GM10847 (cell line): ENCODE measurements around the gene USP32.

Experiments
- POLR2A ChIP-seq: IDR thresholded peaks from 2 replicates; pipeline ENCODE4 v1.6.1; 2011; ENCODE audit not compliant: insufficient read length; ENCODE audit errors: extremely low read depth

Gene USP32

DNA sequence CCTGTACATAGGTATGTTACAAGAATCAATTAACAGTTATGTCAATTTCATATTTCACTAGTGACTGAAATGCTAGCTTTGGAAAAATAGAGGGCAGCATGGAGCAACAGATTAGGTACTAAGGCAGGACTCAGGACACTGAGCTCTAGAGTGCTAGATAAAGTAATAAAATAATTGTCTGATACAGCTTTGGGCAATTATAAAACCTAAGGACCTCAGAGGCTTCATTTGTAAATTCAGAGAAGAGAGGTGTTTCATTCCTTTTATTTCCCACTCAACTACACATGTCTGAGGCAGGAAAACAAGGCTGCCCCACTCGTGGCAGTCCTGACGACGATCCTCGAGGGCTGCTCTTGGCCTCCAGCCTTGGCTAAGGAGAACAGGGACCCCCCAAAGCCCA, 160.7 kb downstream of the USP32 start:
- TF ChIP-seq POLR2A, result no peak

DNA sequence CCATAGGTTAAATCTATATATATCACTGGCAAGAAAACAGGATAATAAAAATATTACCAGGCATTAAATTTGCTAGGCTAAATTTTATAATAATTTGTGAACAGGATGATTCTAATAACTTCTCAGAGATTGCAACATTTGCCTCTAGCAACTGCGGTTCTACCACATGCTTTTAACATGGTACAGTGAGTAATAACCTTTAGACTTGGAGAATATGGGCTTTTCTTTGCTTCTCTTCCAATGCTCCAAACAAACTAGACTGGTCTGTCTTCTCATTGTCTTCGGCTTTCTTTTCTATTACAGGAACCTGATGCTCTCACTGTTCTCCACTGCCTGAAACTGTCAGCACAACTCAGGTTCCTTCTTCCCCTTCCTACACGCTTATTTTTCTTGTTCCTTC, 161.6 kb downstream of the USP32 start:
- TF ChIP-seq POLR2A, result no peak

DNA sequence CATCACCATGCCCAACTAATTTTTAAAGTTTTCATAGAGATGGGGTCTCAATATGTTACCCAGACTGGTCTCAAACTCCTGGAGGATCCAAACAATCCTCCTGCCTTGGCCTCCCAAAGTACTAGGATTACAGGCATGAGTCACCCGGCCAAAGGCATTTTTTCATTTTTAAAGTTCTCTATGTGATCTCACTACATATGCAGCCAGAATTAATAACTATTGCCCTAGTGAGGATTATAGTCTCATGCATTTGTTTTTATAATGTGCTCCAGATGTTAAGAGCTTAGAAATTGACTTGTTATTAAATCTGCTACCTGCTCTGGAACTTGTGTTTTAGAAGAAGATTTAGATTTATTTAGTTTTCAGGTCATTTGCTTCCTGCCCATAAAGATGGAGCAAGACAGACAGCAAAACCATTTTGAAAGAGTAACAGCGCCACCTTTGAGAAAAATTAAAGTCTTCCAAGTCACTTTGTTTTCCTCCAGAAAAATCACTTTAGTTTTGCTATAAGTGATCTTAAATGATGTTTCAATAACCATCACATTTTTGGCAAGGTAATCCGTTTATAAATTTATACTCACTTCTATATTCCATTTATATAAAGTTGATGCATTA, 162.6 kb downstream of the USP32 start:
- TF ChIP-seq POLR2A, result no peak

DNA sequence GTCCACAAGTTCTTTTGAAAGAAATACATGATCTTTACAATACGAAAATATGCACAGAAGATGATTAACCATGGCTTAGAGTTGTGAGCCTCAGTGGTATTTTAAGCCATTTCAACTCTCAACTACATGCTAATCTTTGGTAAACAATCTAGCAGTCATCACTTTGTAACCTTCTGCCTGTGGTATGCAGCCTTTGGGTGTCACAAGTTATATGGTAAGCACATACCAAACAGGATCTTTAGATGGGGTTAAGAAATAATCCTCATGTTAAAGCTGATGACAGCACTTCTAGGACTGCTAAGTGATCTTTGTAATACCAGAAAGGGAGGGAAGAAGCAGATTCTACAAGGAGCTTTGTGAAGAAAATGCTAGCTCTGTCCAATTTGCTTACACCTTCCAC, 167.9 kb downstream of the USP32 start:
- TF ChIP-seq POLR2A, result no peak

DNA sequence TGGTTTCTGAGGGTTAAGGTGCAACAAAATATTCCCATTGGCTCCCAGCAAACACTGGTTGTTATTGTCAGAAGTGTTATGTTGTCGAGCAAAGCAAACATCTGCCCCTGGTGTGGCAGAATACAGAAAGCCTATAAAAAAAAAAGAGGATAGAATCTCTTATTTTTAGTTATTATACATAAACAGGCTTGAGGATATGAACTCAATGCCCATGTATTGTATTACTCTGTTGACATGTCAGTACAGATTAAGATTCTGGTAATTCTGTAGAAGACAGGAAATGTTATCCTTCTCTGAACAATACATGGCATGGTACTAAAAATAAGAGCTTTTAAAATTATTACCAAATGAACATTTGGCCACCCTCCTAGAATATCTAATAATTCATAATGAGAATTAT, 168.5 kb downstream of the USP32 start:
- TF ChIP-seq POLR2A, result no peak

DNA sequence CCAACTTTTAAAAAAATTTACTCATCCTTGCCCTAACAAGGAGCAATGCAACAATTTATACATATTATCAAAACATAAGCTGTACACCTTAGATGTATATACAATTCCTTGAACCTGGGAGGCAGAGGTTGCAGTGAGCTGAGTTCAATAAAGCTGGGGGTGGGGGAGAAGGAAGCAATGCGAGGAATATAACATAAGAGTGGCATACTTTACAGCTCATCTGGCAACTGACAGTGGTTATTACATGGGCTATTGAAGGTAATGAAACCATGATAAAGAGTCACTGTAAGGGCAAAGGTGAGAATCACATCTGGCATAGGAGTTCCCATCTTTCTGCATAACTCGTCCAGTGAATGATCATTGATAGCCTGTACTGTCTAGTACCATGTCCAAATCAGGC, 198.5 kb downstream of the USP32 start:
- TF ChIP-seq POLR2A, result no peak

DNA sequence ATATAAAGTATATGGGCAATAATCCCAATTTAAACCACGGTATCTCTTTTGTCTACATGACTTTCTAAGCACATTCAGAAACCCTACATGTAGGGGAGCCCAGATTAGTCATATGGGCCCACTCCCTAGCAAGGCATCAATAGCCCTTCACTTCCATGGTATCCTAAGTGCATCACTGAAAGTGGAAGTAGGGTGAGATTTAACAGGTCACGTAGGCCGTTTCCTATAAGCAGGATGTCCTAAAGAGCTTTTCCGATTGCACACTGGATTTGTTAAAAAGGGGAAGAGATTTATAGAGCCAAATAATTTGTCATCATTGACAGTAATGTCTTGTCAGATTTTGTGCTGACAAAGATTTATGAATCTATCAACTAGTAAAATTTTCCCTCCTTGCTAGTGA, 203.2 kb downstream of the USP32 start:
- TF ChIP-seq POLR2A, result no peak

DNA sequence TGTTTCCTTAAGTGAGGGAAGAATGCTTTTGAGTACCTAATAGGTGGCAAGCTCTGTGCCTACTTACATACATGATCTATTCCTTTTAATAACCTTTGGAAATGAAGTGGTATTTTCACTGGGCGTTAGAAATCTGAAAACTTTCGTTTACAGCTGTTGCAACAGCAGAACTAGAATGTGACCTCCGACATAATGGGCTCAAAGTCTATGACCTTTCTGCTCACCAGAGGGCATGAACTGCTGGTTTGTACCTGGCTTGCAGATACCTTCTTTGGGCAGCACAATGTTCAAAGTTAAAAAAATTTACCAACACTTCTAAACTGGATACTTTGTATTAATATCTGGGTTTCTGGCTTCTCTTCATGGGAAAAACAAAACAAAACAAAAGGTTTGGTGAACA, 217.9 kb downstream of the USP32 start:
- no peak for TF ChIP-seq POLR2A

DNA sequence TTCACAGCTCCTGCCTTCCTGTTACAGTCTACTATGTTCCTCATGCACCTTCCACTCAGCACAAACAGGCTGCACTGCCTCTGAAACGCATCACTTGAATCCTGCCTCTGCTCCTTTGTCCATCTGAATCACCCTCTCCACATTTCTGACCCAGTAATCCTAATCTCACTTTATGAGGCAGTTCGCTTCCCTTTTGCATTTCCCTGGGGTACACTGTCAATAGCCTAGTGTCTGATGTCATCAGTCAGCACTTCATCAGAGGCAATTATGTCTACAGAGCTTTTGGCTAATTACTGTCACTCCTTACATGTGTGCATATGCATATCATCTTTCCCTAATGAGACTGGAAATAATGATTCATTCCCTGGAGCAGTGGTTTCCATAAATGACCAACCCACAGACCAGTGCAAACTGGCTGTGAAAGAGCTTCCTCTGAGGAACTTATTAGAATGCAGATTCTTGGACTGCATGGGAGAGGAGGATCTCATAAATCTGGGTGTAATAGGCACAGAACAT, 218.6 kb downstream of the USP32 start:
- no peak for TF ChIP-seq POLR2A

DNA sequence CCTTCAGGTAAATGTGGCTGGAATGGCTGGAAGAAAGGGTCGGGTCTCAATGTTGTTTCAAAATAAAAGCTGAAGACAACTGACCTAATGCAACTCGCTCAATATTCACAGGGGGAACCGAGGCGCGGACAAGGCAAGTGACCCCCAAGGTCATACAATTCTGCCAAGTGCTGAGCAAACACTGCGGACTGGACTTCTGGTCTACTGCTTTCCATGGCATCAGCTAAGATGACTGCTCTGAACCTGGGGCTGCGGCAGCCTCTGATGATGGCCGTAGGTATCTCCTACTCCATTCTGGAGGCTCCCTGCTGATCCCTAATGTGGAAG, 220.2 kb downstream of the USP32 start:
- no peak for TF ChIP-seq POLR2A

DNA sequence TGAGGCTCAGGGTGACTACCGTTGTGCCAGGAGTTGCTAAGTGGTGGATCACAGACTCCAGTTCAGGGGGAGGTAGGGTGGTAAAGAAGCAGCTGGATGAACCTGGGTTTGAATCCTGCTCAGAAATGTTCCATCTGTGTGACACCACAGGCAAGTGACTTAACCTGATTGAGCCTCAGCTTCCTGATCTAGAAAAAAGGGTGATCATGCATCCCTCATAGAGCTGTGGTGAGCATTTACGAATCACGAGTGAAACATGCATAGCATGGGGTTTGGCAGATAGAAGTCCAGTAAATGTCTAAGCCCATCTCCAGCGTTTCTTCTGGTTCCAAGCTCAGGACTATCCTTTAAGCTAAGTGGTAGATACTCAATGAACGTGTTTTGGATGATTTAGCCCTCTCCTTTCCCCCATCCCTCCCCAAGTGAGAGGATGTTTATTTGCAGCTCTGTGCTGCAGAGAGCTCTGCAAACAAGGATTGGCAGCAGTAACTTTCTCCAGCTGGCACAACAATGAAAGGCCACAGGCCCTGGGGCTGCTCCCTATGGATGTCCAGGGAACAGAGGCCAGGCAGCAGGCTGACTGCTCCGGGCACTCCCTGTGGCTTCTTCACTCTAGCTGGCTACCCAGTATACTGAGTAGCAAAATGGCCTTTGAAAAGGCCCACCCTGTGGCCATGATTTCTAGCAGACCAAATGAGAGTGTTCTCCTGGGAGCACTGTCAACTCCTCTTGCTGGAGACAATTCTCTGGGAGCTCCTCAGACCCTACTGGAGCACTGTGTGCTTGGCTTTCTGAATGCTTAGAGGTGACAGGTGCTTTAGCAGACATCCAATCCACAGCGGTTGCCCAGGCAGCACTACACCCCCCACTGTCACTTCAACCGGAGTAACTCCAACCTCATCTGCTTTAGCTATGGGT, 220.8 kb downstream of the USP32 start:
- no peak for TF ChIP-seq POLR2A

DNA sequence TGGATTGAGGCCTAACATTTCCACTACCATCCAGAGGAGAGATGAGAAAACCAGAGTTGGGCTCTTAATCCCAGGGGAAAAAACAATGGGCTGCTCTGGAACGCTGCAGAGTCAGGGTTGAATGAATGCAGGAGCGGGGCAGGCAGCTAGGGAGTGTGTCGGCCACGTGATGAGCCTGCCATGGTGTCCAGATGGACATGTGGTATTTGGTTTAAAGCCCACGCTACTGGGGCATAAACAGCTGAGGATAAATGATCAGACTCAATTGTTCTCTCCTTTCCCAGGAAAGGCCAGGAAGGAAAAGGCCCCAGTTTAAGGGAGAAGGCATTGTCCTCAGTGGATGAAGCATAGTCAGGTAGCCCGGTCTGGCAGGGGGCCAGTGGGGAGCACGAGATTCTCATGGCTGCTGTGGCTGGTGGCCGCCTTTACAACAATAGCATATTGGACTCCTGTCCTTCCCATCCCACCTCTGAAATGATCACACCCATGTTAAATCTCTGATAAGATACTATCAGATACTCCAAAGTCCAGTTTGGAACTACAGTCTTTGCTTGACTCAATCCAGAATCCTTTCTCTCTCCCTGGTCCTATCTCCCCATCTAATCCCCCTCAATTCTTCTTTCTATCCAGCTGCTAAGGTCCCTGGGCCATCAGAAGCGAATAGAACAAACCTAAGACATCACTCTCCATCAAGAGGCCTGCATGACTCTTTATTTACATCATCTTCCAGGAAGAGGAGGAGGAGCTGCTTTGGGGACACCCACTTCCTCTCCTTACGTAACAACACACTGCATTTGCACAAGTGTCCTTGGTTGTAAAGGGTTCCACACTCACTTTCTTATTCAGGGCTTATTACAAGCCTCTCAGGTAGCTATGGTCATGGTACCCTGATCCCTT, 221.8 kb downstream of the USP32 start:
- no peak for TF ChIP-seq POLR2A

DNA sequence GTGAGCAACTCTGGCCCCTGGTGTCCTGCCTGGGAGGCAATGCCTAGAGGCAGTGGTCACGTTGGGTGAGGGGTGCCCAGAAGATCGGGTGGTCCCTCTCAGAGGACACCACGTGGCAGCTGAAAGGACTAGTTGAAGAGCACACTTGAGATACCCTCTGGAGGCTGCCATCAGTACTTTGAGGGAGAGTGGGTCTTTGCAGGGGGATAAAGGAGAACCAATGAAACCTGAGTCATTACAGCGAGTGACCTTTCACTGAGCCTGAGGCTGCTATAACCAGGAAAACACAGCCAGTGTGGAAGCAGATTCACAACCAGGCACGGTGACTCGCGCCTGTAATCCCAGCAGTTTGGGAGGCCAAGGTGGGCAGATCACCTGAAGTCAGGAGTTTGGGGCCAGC, 223.3 kb downstream of the USP32 start:
- no peak for TF ChIP-seq POLR2A

DNA sequence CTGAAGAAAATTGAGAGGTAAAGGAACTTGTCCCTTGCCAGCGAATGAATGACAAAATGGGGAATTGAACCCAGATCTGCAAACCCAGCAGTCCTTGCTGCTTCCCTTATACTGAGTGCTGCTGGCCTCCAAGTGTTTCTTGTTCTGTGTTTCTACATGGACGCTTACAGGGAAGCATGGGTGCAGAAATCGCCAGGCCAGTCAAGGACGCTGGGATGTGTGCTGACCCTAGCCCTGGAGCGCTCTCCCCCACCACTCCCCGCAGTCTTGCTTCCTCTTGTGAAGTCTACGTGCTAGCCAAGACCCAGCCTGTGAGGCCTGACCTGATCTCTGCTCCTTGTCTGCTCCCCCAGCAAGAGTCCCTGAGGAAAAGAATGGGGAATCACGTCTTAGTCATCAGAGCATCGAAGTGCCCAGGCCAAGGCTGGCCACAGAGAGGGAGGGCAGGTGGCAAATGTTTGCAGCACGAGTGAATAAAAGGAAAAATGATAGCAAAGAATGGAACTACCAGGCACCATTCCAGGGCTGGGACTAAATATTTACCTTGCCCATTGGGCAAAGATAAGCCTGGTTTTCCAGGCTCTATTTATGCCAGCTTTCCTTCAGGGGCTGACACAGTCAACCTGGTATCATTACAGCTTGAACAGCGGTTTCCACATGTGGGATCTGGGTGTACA, 224.7 kb downstream of the USP32 start:
- TF ChIP-seq POLR2A, result no peak

DNA sequence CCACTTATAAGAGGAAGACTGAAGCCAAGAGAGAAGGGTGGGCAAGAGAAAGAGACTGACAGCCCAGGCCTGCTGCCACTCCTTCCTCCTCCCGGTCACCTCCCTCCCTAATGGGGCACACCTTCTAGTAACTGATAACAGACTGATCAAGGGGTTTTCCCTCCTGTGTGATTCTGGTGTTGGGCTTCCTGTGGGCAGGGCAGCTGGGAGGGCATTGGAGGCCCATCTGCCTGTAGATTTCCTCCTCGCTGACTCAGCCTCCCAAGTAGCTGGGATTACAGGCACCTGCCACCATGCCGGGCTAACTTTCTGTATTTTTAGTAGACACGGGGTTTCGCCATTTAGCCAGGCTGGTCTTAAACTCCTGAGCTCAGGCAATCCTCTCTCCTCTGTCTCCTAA, 226.0 kb downstream of the USP32 start:
- no peak for TF ChIP-seq POLR2A
